Liver (tissue), 9 donors: ENCODE measurements around the gene MAPK8IP3. TPM values are rescaled to one million over a fixed set of nuclear protein-coding genes. Genes with fewer than 3 reads are reported as not detected.
"Not testable (repeated sequence)": the region's sequence is repeated elsewhere in the genome, so short reads cannot be mapped to it uniquely, and the experiment has no call there.

Experiments used
- DNase-seq: peaks from one replicate; pipeline ENCODE4 v3.0.0-alpha.2; 2017; ENCODE audit warnings: low spot score
- H3K27ac ChIP-seq, 2 donors: one replicate each; pipeline ENCODE4 v1.7.0; 2013; ENCODE audit warnings: inconsistent platforms in 2 of 2, low read length in 2 of 2, control low read depth in 1 of 2, low read depth in 1 of 2, mild to moderate bottlenecking in 1 of 2
- H3K27me3 ChIP-seq, 4 donors: one replicate each; pipeline versions ENCODE4 v1.6.1 to v1.7.0; 2013; ENCODE audit warnings: low read length in 3 of 4, inconsistent platforms in 1 of 4, mild to moderate bottlenecking in 1 of 4, moderate library complexity in 1 of 4; ENCODE audit not compliant: control insufficient read depth in 4 of 4, insufficient read depth in 4 of 4
- H3K36me3 ChIP-seq, 4 donors: one replicate each; pipeline versions ENCODE4 v1.6.1 to v1.7.0; 2013; ENCODE audit warnings: low read length in 3 of 4, mild to moderate bottlenecking in 3 of 4, low read depth in 1 of 4, moderate library complexity in 1 of 4; ENCODE audit not compliant: control insufficient read depth in 4 of 4, insufficient read depth in 3 of 4
- H3K4me1 ChIP-seq, 4 donors: one replicate each; pipeline versions ENCODE4 v1.6.1 to v1.7.0; 2013; ENCODE audit warnings: low read length in 3 of 4, mild to moderate bottlenecking in 3 of 4, moderate library complexity in 1 of 4; ENCODE audit not compliant: control insufficient read depth in 4 of 4, insufficient read depth in 4 of 4
- H3K4me3 ChIP-seq, 3 donors: one replicate each; pipeline versions ENCODE4 v1.6.1 to v1.7.0; 2013; ENCODE audit warnings: low read length in 3 of 3, control low read depth in 1 of 3, low read depth in 1 of 3, mild to moderate bottlenecking in 1 of 3
- H3K9ac ChIP-seq, 2 donors: one replicate each; pipeline ENCODE4 v1.7.0; 2013; ENCODE audit warnings: low read length in 2 of 2, mild to moderate bottlenecking in 2 of 2, moderate library complexity in 2 of 2, control low read depth in 1 of 2, low read depth in 1 of 2
- H3K9me3 ChIP-seq, 4 donors: one replicate each; pipeline versions ENCODE4 v1.6.1 to v1.7.0; 2013; ENCODE audit warnings: low read length in 3 of 4; ENCODE audit not compliant: control insufficient read depth in 4 of 4
- EGR1 ChIP-seq, 2 donors: IDR thresholded peaks; 2 replicates each; pipeline ENCODE4 v1.6.1; 2016 to 2018; ENCODE audit warnings: antibody characterized with exemption in 2 of 2, low read depth in 2 of 2
- FOXA1 ChIP-seq: IDR thresholded peaks from 2 replicates; pipeline ENCODE4 v1.6.1; 2016; ENCODE audit warnings: antibody characterized with exemption
- FOXA2 ChIP-seq: IDR thresholded peaks from 2 replicates; pipeline ENCODE4 v1.6.1; 2016; ENCODE audit warnings: antibody characterized with exemption
- GABPA ChIP-seq, 2 donors: IDR thresholded peaks in 1 of 2; conservative IDR thresholded peaks in 1 of 2; 2 replicates each; pipeline ENCODE4 v1.6.1; 2016; ENCODE audit warnings: antibody characterized with exemption in 2 of 2, mild to moderate bottlenecking in 1 of 2, moderate library complexity in 1 of 2
- HNF4A ChIP-seq, 2 donors: conservative IDR thresholded peaks; 2 replicates each; pipeline ENCODE4 v1.6.1; 2016; ENCODE audit warnings: antibody characterized with exemption in 2 of 2, mild to moderate bottlenecking in 2 of 2
- HNF4G ChIP-seq: IDR thresholded peaks from 2 replicates; pipeline ENCODE4 v1.6.1; 2016; ENCODE audit warnings: antibody characterized with exemption
- JUND ChIP-seq, 2 donors: IDR thresholded peaks; 2 replicates each; pipeline ENCODE4 v1.6.1; 2016; ENCODE audit warnings: antibody characterized with exemption in 2 of 2
- NR2F2 ChIP-seq: IDR thresholded peaks from 2 replicates; pipeline ENCODE4 v1.6.1; 2016; ENCODE audit warnings: antibody characterized with exemption
- RAD21 ChIP-seq, 2 donors: IDR thresholded peaks; 2 replicates each; pipeline ENCODE4 v1.6.1; 2016; ENCODE audit warnings: antibody characterized with exemption in 2 of 2, mild to moderate bottlenecking in 2 of 2
- RXRA ChIP-seq, 2 donors: IDR thresholded peaks; 2 replicates each; pipeline ENCODE4 v1.6.1; 2017 to 2018; ENCODE audit warnings: antibody characterized with exemption in 2 of 2, mild to moderate bottlenecking in 1 of 2
- SP1 ChIP-seq: IDR thresholded peaks from 2 replicates; pipeline ENCODE4 v1.6.1; 2018; ENCODE audit warnings: antibody characterized with exemption, mild to moderate bottlenecking
- TAF1 ChIP-seq: conservative IDR thresholded peaks from 2 replicates; pipeline ENCODE4 v1.6.1; 2016; ENCODE audit warnings: antibody characterized with exemption, mild to moderate bottlenecking
- YY1 ChIP-seq: IDR thresholded peaks from 2 replicates; pipeline ENCODE4 v1.6.1; 2016; ENCODE audit warnings: antibody characterized with exemption, mild to moderate bottlenecking
- WGBS: extraction: QIAGEN DNeasy Blood & Tissue Kit; methylation state at CpG from one replicate; pipeline ENCODE4 v1.1.7; 2013; 5-methylcytosine and 5-hydroxymethylcytosine counted together
- polyA plus RNA-seq, 2 donors: library from polyadenylated mRNA; stranded (reverse) in 1 of 2; unstranded in 1 of 2; fragments of 200-250 nt in 1 of 2; fragments of >200 nt in 1 of 2; fragmentation: Nextera tagmentation in 1 of 2; extraction: Ambion mirVana in 1 of 2; gene quantifications; one replicate each; pipeline versions ENCODE4 v1.2.1 to v1.2.3, GENCODE V29; 2013 to 2015
- total RNA-seq, 2 donors: library from RNA; depleted of rRNA; stranded (reverse); fragments of >200 nt; gene quantifications; one replicate each; pipeline ENCODE4 v1.2.3, GENCODE V29; 2014
- TF ChIP-seq, protein P1 (sequence below): IDR thresholded peaks from 2 replicates; pipeline ENCODE4 v1.6.1; 2016; ENCODE audit warnings: antibody characterized with exemption
- donor health status: healthy.
- donor health status: healthy.
- donor health status: healthy.
- donor health status: healthy.
- donor health status: healthy.

The MAPK8IP3 gene
- total and polyA plus RNA-seq, 4 donors: 4.1 to 43.0 (median 9.3) TPM

DNA sequence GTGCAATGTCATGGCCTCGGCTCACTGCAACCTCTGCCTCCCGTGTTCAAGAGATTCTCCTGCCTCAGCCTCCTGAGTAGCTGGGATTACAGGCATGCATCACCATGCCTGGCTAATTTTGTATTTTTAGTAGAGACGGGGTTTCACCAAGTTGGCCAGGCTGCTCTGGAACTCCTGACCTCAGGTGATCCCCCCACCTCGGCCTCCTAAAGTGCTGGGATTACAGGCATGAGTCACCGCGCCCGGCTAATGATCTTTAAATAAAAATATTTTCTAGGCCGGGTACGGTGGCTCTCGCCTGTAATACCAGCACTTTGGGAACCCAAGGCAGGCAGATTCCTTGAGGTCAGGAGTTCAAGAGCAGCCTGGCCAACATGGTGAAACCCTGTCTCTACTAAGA lies 12.2 kb downstream of the MAPK8IP3 start:
- H3K9ac ChIP-seq, H3K9me3 ChIP-seq, H3K27ac ChIP-seq, H3K36me3 ChIP-seq, H3K27me3 ChIP-seq, DNase-seq, H3K4me3 ChIP-seq, H3K4me1 ChIP-seq: not testable (repeated sequence)
- WGBS: 94% methylated on average over 10 of the region's 10 CpGs

DNA sequence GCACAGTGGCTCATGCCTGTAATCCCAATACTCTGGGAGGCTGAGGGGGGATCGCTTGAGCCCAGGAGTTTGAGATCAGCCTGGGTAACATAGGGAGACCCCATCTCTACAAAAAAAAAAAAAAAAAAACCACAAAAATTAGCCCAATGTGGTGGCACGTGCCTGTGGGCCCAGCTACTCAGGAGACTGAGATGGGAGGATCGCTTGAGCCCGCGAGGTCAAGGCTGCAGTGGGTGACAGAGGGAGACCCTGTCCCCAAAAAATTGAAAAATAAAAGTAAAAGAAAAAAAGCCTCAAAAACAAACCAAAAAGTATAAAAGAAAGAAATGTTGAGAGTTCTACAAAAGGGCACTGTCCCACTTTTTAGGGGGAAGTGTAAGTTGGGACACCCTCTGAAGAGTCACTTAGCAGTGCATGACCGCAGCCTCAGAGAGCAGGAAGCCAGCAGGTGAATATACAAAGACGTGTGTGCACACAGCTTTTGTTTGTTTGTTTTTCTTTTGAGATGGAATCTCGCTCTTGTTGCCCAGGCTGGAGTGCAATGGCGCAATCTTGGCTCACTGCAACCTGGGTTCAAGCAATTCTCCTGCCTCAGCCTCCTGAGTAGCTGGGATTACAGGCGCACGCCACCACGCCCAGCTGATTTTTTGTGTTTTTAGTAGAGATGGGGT lies 13.7 kb downstream of the MAPK8IP3 start:
- H3K27me3 ChIP-seq, DNase-seq, H3K9ac ChIP-seq, H3K4me1 ChIP-seq, H3K36me3 ChIP-seq, H3K27ac ChIP-seq, H3K9me3 ChIP-seq, H3K4me3 ChIP-seq: not testable (repeated sequence)
- WGBS: 74% methylated on average over 12 of the region's 12 CpGs
- TF ChIP-seq RXRA (IDR thresholded peaks at IDR 0.05) (peak in 1 of 2 donors; percentile 13), HNF4A (conservative IDR thresholded peaks at IDR 0.05) (peak in 1 of 2 donors; percentile 19)

DNA sequence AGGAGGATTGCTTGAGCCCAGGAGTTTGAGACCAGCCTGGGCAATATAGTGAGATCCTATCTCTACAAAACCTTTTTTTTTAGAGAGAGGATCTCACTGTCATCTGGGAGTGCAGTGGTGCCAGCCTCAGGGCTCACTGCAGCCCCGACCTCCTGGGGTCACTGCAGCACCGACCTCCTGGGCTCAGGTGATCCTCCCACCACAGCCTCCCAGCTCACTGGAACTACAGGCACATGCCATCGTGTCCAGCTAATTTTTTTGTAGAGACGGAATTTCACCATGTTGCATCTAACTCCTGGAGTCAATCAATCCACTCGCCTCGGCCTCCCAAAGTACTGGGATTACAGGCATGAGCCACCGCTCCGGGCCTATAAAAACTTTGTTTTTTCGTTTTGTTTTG lies 15.4 kb downstream of the MAPK8IP3 start:
- H3K9me3 ChIP-seq: no peaks in the 10 kb centered on the region
- no peaks in the 10 kb centered on the region for H3K27me3 ChIP-seq
- no peak overlapping the region for H3K27ac ChIP-seq
- H3K36me3 ChIP-seq: peaks cover 0 to 10% (median 5%) of the 10 kb centered on the region in 4 donors
- WGBS: 95% methylated on average over 9 of the region's 9 CpGs
- peaks cover 2 to 7% (median 4%) of the 10 kb centered on the region in 4 donors for H3K4me1 ChIP-seq
- TF ChIP-seq YY1 (no peak), TAF1 (no peak), NR2F2 (no peak), FOXA2 (no peak), EGR1 (IDR thresholded peaks at IDR 0.05; ENCODE audit: low read depth in 2 of 2) (no peak), JUND (IDR thresholded peaks at IDR 0.05) (no peak), RAD21 (IDR thresholded peaks at IDR 0.05) (no peak), FOXA1 (no peak), RXRA (IDR thresholded peaks at IDR 0.05) (no peak), SP1 (no peak), HNF4G (no peak), GABPA (IDR thresholded peaks at IDR 0.05 in 1 of 2, conservative IDR thresholded peaks at IDR 0.05 in 1 of 2) (no peak), HNF4A (conservative IDR thresholded peaks at IDR 0.05) (no peak)
- TF ChIP-seq, protein P1, sequence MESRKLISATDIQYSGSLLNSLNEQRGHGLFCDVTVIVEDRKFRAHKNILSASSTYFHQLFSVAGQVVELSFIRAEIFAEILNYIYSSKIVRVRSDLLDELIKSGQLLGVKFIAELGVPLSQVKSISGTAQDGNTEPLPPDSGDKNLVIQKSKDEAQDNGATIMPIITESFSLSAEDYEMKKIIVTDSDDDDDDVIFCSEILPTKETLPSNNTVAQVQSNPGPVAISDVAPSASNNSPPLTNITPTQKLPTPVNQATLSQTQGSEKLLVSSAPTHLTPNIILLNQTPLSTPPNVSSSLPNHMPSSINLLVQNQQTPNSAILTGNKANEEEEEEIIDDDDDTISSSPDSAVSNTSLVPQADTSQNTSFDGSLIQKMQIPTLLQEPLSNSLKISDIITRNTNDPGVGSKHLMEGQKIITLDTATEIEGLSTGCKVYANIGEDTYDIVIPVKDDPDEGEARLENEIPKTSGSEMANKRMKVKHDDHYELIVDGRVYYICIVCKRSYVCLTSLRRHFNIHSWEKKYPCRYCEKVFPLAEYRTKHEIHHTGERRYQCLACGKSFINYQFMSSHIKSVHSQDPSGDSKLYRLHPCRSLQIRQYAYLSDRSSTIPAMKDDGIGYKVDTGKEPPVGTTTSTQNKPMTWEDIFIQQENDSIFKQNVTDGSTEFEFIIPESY: no peak
- no peak overlapping the region for H3K4me3 ChIP-seq
- no peak for DNase-seq
- H3K9ac ChIP-seq: no peak overlapping the region
